ENCODE data around the gene HECA. TPM values are rescaled to one million over a fixed set of nuclear protein-coding genes. Genes with fewer than 3 reads are reported as not detected.
A peak's percentile ranks its signal among the peaks of the same experiment; 100 is the strongest.

The HECA gene
- total and polyA plus RNA-seq, 10 of the 15 experiments (the other 5 are each of a cell fraction or from before 2014, with no cell fraction given), result 0.52 to 7.2 (median 2.7) TPM

GRCh38 chr6:139135578-139136545 lies 982 bp downstream of the HECA start (continued):
- TF ChIP-seq FOS (IDR thresholded peaks at IDR 0.05; ENCODE audit: borderline replicate concordance, extremely low read depth, insufficient read length) (no peak), NBN (IDR thresholded peaks at IDR 0.05) (no peak), POLR2A (IDR thresholded peaks at IDR 0.05; ENCODE audit: low read depth, low read length) (no peak), SIX5 (IDR thresholded peaks at IDR 0.05; ENCODE audit: low read depth, low read length, severe bottlenecking) (no peak), RB1 (IDR thresholded peaks at IDR 0.05; ENCODE audit: borderline replicate concordance) (peak; percentile 69; the same call in 1 of the 2 replicates), SP1 (IDR thresholded peaks at IDR 0.05; ENCODE audit: low read depth, low read length) (no peak), BRCA1 (IDR thresholded peaks at IDR 0.05; ENCODE audit: low read depth, low read length) (no peak), EP300 (IDR thresholded peaks at IDR 0.05; ENCODE audit: borderline replicate concordance in 1 of 2, control insufficient read depth in 1 of 2, low read depth in 2 of 2, low read length in 2 of 2) (no peak), MXI1 (IDR thresholded peaks at IDR 0.05; ENCODE audit: low read depth, low read length) (0 out of 2 replicates have a peak, but pooled peaks have one; percentile 24), SREBF1 (IDR thresholded peaks at IDR 0.05; ENCODE audit: low read length) (no peak), GATAD2B (conservative IDR thresholded peaks at IDR 0.05; ENCODE audit: low read depth) (peak; percentile 75), ASH2L (IDR thresholded peaks at IDR 0.05; ENCODE audit: borderline replicate concordance, low read depth) (no peak), FOXM1 (IDR thresholded peaks at IDR 0.05; ENCODE audit: low read depth, low read length) (no peak), POLR2AphosphoS2 (IDR thresholded peaks at IDR 0.05; ENCODE audit: low read depth, low read length) (no peak), ZNF592 (IDR thresholded peaks at IDR 0.05) (0 out of 2 replicates have a peak, but pooled peaks have one; percentile 31), MYC (IDR thresholded peaks at IDR 0.05; ENCODE audit: insufficient read depth, insufficient read length, insufficient replicate concordance, low read length, severe bottlenecking) (no peak), BMI1 (IDR thresholded peaks at IDR 0.05; ENCODE audit: borderline replicate concordance) (no peak), ZNF384 (IDR thresholded peaks at IDR 0.05; ENCODE audit: borderline replicate concordance, low read depth, low read length) (peak; percentile 79), MEF2A (IDR thresholded peaks at IDR 0.05; ENCODE audit: insufficient read depth, low read depth, low read length) (no peak), RAD51 (IDR thresholded peaks at IDR 0.05) (no peak), ZNF274 (IDR thresholded peaks at IDR 0.05; ENCODE audit: insufficient read depth, insufficient read length) (no peak), KDM1A (IDR thresholded peaks at IDR 0.05; ENCODE audit: borderline replicate concordance) (no peak), ZSCAN29 (IDR thresholded peaks at IDR 0.05) (no peak; the same call in 1 of the 2 replicates), FOXK2 (IDR thresholded peaks at IDR 0.05) (no peak), ZNF207 (IDR thresholded peaks at IDR 0.05; ENCODE audit: borderline replicate concordance) (peak; percentile 62; the same call in 1 of the 2 replicates), EED (IDR thresholded peaks at IDR 0.05; ENCODE audit: low read depth) (no peak)
- TF ChIP-seq, protein P1, sequence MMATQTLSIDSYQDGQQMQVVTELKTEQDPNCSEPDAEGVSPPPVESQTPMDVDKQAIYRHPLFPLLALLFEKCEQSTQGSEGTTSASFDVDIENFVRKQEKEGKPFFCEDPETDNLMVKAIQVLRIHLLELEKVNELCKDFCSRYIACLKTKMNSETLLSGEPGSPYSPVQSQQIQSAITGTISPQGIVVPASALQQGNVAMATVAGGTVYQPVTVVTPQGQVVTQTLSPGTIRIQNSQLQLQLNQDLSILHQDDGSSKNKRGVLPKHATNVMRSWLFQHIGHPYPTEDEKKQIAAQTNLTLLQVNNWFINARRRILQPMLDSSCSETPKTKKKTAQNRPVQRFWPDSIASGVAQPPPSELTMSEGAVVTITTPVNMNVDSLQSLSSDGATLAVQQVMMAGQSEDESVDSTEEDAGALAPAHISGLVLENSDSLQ (IDR thresholded peaks at IDR 0.05), result no peak
